Chondrocyte (in vitro differentiated cells): Measurements from ENCODE around the gene MRPL14. TPM values are rescaled to one million over a fixed set of nuclear protein-coding genes. Genes with fewer than 3 reads are reported as not detected.

Experiments used
- DNase-seq: peaks from one replicate; pipeline ENCODE4 v3.0.0; 2021; ENCODE audit warnings: mixed read lengths, low spot score
- H3K27ac Mint-ChIP-seq: one replicate; pipeline ENCODE4 v1.8.0; 2021; ENCODE audit warnings: mild to moderate bottlenecking, moderate library complexity, mixed read lengths; ENCODE audit not compliant: unreplicated experiment
- H3K27me3 Mint-ChIP-seq: 2 replicates; pipeline ENCODE4 v1.8.0; 2021; ENCODE audit warnings: low read depth, mixed read lengths
- H3K36me3 Mint-ChIP-seq: 2 replicates; pipeline ENCODE4 v1.8.0; 2021; ENCODE audit warnings: low read depth, mixed read lengths
- H3K4me1 Mint-ChIP-seq: 2 replicates; pipeline ENCODE4 v1.8.0; 2021; ENCODE audit warnings: low read depth, mild to moderate bottlenecking, mixed read lengths
- H3K4me3 Mint-ChIP-seq: one replicate; pipeline ENCODE4 v1.8.0; 2021; ENCODE audit warnings: mild to moderate bottlenecking, moderate library complexity, mixed read lengths; ENCODE audit not compliant: unreplicated experiment
- H3K9me3 Mint-ChIP-seq: 2 replicates; pipeline ENCODE4 v1.8.0; 2021; ENCODE audit warnings: low read depth, mixed read lengths
- total RNA-seq: library from RNA; stranded (reverse); gene quantifications from 3 replicates; pipeline ENCODE4 v1.2.1, GENCODE V29; 2021
- TF ChIP-seq, protein P1 (sequence below): fragments of 200-600 bp; sonication (generic); IDR thresholded peaks from 2 replicates; pipeline ENCODE4 v1.5.0; 2021; ENCODE audit warnings: antibody characterized with exemption, mild to moderate bottlenecking, moderate library complexity

Gene MRPL14
- total RNA-seq, 1 donor from 2014 or later = 35.1 TPM

DNA sequence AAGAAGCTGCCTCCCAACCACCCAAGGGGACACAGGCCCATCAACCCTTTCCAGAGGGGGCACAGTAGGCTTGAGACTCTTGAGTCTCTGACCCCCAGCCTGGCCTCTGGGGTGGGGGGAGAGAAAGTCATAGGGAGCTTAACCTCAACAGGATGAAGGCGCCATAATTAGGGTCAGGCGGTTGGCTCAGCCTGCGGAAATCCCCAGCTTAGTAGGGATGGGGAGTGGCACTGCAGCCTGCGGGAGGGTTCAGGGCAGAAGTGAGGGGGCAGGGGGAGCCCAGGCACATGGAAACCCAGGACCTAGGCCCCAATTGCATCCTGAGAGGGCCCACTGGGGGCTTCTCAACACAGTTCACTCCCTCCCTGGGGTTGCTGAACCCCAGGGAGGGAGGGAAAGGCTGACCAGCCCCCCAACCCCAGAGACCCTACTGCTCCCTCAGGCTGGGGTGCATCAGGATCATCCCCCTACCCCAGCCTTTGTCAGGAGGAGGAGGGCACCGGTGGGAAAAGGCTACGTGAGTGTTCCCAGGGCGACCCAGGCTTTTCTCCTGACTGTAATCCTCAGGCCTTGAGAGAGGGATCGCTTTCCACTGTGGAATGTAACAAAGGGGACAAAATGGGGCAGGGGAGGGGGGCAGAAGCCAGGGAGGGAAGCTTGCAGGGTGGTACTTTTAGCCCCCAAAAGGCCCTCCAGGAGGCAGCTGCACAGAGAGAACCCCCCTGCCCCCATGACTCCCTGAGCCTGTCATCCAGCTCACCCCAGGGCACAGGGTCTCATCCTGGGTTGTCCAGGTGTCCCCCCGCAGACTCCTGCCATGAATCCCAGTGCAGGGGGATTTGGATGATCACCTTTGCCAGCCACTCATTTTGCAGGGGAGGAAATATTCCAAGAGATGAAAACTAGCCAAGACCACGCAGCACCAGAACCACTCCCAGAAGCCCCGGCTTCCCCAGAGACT lies 46.4 kb downstream of the MRPL14 start:
- no peaks in the 10 kb centered on the region for H3K9me3 Mint-ChIP-seq
- H3K36me3 Mint-ChIP-seq = no peaks in the 10 kb centered on the region
- peak; percentile 74 for DNase-seq
- peaks cover 6% of the 10 kb centered on the region for H3K4me1 Mint-ChIP-seq
- H3K27me3 Mint-ChIP-seq = no peaks in the 10 kb centered on the region
- no peak overlapping the region for H3K4me3 Mint-ChIP-seq
- no peak overlapping the region for H3K27ac Mint-ChIP-seq
- TF ChIP-seq, protein P1, sequence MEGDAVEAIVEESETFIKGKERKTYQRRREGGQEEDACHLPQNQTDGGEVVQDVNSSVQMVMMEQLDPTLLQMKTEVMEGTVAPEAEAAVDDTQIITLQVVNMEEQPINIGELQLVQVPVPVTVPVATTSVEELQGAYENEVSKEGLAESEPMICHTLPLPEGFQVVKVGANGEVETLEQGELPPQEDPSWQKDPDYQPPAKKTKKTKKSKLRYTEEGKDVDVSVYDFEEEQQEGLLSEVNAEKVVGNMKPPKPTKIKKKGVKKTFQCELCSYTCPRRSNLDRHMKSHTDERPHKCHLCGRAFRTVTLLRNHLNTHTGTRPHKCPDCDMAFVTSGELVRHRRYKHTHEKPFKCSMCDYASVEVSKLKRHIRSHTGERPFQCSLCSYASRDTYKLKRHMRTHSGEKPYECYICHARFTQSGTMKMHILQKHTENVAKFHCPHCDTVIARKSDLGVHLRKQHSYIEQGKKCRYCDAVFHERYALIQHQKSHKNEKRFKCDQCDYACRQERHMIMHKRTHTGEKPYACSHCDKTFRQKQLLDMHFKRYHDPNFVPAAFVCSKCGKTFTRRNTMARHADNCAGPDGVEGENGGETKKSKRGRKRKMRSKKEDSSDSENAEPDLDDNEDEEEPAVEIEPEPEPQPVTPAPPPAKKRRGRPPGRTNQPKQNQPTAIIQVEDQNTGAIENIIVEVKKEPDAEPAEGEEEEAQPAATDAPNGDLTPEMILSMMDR = no peak

DNA sequence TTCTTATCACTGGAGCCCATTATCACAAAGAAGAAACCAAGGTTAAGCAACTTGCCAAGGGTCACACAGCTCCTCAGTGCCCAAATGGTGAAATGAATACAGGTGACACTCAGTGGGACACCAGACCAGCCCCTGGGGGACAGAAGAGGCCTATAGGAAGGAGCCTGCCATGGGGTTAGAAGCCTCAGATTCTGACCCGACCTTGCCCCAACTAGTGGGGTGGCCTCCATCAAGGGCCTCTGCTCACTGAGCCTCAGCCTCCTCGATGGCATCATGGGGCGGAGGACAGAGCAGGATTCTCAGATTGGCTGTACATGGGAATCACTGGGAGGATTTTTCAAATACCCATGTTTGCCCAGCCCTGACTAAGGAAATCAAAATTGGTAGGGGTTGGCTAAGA lies 47.6 kb downstream of the MRPL14 start:
- Mint-ChIP-seq H3K9me3 (no peaks in the 10 kb centered on the region), H3K4me1 (peaks cover 14% of the 10 kb centered on the region), H3K36me3 (no peaks in the 10 kb centered on the region), H3K27me3 (no peaks in the 10 kb centered on the region), H3K27ac (no peak overlapping the region), H3K4me3 (no peak overlapping the region)
- TF ChIP-seq, protein P1 = no peak
- DNase-seq = no peak

DNA sequence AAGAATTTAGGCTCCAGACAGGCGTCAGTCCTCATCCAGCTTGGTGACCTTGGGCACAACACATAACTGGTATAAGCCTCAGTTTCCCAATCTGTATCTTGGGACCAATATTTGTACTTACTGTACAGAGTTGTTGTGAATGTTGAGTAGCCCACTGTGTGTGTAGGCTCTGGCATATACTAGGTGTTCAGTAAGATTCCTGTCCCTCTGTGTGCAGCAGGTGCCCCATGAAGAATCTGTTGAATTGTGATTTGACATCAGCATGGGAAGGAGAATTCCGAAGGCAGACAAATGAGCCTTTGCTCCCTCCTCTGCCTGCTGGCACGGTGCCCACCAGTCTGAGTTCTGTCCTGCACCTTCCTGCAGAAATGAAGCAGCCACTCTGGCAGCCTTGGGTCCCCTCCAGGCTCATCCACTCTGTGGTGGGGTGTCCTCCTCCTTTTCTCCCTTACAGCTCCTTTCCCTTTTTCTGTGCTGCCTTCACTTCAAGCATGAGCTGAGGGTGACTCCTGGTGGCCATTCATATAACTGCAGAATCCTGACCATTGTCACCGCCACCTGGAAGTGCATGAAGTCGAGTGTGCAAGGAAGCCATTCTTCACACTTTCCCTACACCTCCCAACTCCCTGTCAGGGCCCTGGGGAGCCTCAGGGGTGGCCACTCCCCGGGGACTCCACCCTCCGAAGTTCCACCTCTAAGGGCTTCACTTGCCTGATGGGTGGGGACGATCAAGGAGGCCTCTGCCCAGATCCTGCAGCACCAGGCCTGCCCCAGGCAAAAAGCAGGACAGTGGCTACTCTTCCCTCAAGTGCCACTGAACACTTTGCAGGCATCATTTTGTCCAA lies 48.2 kb downstream of the MRPL14 start:
- Mint-ChIP-seq H3K36me3 (no peaks in the 10 kb centered on the region), H3K4me3 (no peak overlapping the region), H3K27me3 (no peaks in the 10 kb centered on the region), H3K27ac (no peak overlapping the region), H3K9me3 (no peaks in the 10 kb centered on the region), H3K4me1 (peaks cover 20% of the 10 kb centered on the region)
- DNase-seq = no peak
- TF ChIP-seq, protein P1 = peak; percentile 91

DNA sequence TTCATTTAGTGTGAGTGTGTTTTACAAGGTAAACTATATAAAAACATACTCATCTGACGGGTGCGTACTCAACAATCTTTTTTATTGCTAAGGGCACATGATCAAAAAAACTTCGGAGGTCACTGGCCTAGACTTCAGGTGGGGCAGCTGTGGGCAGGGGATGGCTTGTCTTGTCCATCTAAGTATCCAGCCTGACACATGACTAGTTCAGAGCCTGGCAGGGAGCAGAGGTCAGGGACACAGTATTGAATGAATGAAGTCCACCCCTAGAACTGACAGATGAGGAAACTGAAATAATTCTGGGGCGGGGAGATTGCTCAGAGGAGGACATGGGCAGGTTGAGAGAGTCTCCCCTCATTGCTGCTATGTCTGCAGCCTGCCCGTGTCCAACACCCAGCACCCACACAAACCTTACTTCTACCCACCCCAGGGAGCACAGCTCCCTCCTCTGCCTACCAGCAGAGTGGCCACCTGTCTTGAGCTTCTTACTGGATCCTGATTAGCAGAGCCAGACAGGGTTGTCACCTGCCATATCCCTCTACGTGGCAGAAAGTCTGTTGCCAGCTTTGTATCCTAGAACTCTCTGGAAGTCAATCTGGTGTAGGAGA lies 48.9 kb downstream of the MRPL14 start:
- Mint-ChIP-seq H3K9me3 (no peaks in the 10 kb centered on the region), H3K27ac (no peak overlapping the region), H3K27me3 (no peaks in the 10 kb centered on the region), H3K4me1 (peaks cover 26% of the 10 kb centered on the region), H3K4me3 (no peak overlapping the region), H3K36me3 (no peaks in the 10 kb centered on the region)
- DNase-seq = no peak
- TF ChIP-seq, protein P1 = no peak
